GM19351 (cell line): ENCODE measurements around the gene HSPB8.

Source experiments
- ATAC-seq: cut with Tn5 transposase; IDR thresholded peaks from one replicate; pipeline ENCODE4 v1.9.1; 2021; ENCODE audit warnings: mild to moderate bottlenecking, moderate library complexity; ENCODE audit not compliant: unreplicated experiment

HSPB8 gene, protein sequence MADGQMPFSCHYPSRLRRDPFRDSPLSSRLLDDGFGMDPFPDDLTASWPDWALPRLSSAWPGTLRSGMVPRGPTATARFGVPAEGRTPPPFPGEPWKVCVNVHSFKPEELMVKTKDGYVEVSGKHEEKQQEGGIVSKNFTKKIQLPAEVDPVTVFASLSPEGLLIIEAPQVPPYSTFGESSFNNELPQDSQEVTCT

DNA sequence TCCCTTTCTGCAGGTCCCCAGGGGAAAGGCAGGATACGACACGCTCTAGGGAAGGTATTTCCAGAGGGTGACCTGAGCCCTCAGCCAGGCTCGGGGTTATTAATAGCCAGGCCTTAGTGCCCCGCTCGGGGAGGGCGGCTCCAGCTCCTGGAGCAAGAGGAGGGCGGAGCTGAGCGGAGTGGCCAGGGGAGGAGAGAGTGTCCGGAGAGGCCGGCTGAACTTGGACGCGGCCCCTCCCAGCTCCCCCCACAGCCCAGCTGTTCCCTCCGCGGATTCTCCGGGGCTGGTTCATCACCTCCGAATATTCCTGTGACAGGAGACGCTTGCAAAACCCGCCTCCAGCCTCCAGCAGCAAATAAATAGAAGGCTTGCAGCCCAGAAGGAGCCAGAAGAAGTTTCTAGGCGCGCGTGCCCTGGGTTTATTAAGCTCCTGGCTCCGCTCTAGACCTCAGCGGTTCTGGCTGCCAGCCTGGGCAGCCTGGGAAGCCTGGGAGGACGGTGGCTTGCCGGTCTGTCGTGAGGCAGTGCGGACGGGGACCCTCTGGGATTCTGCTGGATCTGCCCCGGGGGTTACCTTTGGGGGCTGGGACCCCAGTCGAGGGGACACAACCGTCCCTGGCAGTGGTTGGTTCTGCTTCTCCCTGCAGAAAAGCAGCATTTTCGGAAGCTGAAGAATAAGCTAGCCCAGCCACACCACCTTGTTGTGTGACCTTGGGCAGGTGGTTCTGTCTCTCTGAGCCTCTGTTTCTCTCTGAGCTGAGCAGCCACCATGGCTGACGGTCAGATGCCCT, at the start of gene HSPB8:
Gene HSPB8, plus strand, starts transcription at position 388 of the 791 bp plus-strand sequence. Its CDS starts 382 bp downstream, at position 770.
- no peak for ATAC-seq

DNA sequence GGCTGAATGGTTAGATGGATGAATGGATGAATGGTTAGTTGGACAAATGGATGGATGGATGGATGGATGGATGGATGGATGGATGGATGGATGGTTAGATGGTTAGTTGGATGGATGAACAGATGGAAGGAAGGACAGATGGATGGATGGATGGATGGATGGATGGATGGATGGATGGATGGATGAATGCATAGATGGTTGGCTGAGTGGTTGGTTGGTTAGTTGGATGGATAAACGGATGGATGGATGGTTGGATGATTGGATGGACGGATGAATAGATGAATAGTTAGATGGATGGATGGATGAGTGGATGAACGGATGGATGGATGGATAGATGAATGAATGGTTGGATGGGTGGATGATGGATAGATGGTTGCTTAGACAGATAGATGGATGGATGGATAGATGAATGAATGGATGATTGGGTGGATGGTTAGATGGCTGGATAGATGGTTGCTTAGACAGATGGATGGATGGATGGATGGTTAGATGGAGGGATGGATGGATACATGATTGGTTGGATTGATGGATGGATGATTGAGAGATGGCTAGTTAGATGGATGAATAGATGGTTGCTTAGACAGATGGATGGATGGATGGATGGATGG, 48.8 kb upstream of the HSPB8 start:
- no peak for ATAC-seq

DNA sequence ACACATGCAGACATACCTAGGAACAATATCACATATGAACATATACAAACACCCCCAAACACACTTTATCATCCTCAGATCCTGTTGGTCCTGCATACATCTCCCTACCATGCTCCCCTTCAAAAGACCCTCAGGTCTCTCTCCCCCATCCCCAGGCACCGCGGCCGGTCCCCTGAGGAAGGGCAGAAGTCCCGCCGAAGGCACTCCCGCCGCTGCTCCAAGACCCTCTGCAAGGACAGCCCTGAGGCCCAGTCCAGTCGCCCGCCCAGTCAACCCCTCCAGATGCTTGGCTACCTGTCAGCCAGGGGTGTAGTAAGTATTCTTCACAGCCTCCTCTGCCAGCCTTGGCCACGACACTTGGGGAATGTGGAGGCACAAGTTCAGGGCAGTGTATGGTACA, 48.2 kb upstream of the HSPB8 start:
- ATAC-seq = no peak

DNA sequence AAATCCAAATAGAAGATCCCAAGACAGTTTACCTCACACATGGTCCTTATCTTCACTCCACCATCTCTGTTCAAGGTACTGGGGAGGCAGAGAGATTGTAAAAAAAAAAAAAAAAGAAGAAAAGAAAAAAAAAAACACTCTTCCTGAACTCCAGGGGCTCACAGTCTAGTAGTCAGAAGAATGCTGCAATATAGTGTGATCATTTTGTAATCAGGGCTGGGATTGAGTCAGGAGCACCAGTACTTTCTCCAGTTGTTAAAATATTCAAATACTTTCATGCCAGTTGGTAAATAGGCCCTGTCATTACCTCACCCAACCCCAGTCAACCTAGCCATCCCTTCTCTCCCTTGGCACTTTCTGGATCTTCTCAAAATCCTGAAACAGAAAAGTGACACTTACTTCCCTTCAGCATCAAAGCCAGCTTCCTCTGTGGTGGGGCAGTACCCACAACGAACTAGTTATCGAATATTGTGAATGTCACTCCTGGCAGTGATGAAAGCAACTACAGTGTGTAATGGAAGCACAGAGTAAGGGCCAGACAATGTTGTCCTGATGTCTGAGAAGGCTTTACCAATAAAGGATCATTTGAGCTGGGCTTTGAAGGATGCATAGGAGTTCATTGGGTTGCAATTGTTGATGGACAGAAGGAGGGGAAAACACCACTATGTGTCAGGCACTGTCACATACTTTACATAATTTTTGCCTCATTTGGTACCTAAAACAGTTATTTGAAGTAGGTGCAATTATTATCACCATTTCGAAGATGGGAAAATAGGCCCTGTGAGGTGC, 44.3 kb upstream of the HSPB8 start:
- ATAC-seq = no peak

DNA sequence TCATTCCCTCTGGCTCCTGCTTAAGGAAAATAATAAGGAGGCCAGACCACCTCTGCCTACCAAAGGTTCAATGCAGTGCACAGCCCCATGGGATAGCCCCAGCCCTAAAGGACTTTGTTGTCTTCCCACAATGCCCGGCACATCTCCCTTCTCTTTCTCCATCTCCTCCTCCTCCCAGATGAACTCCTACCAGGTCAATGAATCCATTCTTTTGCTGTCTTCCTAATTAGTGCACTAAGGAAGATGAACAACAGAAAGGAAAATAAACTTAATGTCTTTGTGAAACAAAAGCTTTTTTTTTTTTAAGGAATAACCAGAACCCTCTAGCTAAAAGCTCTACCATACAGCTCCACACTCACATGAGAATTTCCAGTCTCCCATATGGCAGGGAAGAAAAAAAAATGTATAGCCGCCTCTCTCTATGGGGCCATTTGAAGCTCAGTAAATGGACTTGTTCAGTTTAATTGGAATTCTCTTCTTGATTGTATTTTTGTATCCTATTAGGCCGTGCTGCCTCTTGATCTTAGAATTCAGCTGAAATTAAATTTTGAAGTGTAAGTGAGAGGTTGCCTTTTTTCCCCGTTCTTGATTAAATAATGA, 41.8 kb upstream of the HSPB8 start:
- ATAC-seq = no peak

DNA sequence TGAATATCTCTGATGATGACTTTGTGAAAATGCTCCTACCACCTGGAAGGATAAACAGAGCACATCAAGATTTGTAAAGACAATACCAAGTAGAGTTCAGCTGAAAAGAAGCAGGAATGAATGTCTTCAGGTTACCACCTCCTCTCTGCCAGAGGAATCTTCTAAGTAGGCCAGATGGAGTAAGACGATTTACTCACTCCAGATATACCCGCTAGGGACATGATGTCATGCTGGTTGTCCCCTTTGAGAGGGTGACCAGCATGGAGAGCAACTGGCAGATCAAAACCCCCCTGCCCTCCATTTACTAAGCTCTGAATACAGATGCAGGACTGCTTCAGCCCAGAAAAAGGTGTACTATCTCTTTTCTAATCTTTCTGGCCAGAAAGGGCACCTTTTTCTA, 39.3 kb upstream of the HSPB8 start:
- ATAC-seq = no peak

DNA sequence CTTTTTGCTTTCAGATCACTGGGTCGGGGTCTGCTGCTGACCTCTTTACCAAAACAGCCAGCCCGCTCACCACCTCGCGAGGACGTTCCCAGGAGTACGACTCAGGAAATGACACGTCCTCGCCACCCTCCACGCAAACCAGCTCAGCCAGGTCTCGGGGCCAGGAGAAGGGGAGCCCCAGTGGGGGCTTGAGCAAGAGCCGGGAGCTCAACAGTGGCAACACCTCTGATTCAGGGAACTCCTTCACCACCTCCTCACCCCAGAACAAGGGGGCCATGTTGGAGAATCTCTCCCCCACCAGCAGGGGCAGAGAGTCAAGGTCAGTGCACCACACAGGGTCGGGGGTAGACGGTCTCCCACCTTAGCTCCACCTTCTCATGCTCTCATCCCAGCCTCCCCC, 33.4 kb upstream of the HSPB8 start:
- no peak for ATAC-seq

DNA sequence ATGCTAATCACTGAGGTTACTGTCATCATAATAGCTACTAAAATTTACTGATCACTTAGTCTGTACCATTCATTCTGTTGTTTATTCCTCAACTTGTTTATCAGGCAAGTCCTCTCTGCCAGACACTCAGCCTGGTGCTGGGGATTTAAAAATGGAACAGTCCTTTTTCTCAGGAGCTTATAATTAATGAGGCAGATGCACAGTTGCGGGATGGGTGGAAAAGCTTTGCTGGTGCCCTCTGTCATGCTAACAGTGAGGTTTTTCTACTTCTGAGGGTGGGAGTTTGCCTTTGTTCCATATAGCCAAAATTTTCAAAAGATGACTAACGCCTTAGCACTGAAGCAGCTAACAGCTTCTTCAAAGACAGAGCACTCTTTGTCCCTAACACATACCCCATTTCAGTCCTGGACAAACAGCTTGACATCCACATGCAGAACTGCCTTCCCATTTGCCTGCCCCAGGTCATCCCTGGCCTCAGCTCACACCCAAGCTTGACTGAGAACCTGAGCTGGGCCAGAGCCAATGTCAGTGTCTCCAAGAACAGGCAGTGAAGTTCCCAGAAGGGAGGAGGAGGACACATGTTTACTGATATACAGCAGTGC, 30.8 kb upstream of the HSPB8 start:
- ATAC-seq = no peak

DNA sequence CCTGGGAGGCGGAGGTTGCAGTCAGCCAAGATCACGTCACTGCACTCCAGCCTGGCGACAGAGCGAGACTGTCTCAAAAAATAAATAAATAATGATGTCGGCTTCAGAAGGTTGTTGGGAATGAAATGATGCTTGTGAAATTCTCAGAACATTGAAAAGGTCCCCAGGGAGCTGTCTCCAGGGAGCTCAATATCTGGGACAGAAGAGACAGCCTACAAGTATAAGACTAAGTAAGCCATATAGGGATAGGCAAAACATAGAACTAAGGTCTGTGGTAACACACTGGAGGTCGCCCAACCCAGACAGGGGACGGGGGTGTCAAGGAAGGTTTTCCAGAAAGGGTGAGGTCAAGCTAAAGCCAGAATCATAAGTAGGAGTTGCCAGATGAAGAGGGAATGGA, 29.5 kb upstream of the HSPB8 start:
- no peak for ATAC-seq

DNA sequence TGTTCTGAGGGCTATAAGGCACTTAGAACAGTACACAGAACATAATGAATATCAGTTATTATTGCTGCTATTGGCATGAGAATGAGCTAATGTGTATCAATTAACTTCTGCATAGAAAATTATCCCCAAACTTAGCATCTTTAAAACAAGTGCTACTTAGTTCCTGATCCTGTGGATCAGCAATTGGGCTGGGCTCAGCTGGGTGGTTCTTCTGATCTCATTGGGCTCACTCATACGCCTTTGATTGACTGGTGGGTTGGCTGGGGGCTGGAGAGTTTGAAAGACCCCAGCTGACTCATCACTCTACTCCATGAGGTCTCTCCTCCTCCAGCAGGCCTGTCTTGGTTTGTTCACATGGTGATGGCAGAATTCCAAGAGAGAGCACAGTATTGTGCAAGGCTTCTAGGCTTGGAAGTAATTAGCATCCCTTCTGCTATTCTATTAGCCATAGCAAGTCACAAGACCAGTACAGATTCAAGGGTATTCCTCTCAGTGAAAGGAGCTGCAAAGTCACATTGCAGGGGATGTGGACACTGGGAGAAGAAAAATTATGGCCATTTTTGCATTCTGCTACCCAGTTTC, 27.2 kb upstream of the HSPB8 start:
- ATAC-seq = no peak

DNA sequence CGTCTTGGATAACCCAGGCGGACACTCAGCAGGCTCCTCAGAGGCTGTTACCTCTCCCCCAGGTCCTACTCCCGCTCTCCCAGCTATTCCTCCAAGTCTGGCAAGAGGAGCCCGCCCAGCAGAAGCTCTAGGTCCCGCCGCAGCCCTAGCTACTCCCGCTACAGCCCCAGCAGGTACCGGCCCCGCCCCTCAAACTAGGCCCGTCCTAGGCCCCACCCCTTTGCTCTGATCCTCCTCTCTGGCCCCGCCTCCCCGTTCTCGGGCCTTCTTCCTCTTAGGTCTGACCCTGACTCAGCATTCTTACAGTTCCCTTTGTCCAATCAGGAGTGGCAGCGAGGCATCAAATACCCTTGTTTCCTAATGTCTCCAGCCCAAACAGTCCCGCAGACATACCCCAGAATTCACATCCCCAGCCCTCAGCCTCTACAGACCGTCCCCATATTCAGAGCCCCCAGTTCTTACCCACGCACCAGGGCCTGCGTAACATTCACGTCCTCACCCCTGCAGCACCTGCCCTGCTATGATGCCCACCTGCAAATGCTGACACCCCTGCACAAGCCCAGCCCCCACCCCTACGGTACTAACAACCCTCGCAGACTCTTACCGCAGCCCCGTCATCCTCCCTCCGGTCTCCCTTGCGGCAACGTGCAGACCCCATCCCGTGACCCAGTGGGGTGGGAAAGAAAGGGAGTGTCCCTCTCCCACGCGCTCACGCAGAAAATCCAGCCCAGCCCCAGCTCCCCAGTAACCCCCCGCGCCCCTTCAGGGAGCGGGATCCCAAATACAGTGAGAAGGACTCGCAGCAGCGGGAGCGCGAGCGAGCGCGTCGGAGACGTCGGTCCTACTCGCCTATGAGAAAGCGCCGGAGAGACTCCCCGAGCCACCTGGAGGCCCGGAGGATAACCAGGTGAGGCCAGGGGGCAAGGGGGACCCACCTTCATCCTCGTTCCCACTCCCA, 25.0 kb upstream of the HSPB8 start:
- ATAC-seq = no peak

DNA sequence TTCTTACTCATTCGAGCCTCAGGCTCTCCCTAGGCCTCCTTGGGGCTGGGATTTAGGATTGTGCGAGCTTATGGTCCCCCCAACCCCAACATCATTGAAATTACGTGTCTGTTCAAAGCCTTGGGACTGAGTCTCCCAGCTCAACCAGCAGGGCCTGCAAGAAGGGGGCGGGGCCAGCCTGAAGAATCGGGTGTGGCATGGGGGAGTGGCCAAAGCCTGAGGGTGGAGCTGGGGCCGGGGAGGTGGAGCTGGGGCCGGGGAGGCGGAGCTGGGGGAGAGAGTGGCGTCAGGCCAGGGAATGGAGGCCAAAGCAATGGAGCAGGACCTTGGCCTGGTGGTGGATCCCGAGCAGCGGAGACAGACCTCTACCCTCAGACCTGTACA, 24.3 kb upstream of the HSPB8 start:
- no peak for ATAC-seq

DNA sequence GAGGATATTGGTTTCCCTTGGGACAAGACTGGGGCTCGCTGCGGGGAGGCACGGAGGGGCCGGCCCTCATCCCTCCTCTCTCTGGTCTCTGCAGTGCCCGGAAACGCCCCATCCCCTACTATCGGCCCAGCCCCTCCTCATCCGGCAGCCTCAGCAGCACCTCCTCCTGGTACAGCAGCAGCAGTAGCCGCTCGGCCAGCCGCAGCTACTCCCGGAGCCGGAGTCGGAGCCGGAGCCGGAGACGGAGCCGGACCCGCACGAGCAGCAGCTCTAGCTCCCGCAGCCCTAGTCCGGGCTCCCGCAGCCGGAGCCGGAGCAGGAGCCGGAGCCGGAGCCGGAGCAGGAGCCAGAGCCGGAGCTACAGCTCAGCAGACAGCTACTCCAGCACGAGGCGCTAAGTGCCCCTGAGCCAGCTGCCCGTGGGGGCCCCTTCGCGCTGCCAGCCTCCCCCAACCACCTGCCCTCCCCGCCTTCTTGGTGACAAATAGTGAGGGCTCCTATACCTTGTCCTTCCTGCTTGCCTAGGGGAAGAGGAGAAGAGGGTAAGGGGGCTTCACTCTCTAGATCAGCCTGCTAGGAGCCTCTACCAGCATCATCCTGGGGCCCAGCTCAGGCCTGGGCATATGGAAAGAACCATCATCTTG, 22.2 kb upstream of the HSPB8 start:
- ATAC-seq = no peak

DNA sequence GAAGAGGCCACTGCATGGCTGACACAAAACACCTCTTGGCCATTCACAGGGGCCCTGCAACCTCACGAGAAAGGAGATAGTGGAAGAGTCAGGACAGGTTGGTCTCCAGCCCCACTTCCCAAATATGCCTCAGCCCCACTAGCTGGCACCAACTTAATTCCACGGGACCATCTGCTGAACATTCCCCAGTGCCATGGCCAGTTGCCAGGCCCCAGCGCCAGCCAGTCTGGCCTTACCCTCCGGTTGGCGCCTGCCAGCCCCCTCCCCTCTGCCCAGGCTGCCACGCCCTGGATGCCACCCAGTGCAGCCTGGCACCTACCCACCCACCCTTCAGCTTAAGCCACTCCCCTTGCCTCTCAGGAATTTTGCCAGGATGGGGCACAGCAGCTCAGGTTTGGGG, 21.2 kb upstream of the HSPB8 start:
- no peak for ATAC-seq

DNA sequence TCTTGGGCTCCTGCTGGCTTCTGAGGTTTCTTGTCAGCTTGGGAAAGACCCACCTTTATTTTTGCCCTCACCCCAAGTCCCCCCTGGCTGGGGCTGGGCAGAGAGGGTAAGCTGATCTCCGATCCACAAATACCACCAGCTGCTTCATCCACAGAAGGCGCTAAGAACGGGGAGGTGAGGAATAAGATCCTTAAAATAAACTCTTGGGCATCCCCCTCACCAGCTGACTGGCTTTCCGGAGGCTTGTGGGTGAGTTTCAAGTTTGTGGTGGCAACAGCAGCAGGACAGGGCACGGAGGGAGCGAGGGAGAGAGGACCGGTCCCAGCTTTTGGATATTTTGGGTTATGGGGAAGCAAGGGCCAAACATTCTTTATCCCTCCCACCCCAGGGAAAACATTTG, 20.8 kb upstream of the HSPB8 start:
- no peak for ATAC-seq

DNA sequence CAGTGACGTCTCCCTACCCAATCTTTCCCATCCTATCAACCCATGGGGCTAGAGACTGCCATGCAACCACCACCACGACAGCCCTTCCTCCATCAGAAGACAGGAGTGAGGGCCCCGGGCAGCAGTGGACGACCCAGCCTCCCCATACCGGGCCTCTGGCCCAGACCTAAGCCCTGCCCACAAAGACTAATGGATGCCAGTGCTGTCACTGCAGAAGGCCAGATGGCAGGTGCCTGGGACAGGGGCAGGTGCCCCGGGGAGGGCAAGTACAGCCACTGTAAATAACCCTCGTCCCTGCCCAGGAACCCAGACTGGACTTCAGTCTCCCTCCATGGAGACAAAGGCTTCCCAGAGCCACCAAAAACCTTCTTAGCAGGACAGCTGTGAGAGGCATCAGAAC, 20.3 kb upstream of the HSPB8 start:
- no peak for ATAC-seq

DNA sequence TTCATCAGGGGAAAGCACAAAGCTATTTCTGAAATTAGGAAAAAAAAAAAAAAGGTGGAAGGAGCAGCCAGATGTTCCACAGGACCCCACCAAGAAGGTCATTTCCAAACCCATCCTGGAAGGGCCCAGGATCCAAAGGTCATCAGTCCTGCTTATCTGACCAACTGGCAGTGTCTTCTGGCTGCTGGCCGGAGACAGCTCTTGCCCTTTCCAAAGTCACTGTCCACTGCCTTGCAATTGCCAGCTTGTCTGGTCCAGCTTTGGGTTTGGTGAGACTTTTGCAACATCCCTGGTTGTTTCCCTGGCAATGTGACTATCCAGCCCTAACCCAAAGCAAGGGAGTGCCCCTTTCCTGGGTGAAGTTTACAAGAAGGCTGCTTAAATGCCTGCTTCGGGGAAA, 18.9 kb upstream of the HSPB8 start:
- no peak for ATAC-seq

DNA sequence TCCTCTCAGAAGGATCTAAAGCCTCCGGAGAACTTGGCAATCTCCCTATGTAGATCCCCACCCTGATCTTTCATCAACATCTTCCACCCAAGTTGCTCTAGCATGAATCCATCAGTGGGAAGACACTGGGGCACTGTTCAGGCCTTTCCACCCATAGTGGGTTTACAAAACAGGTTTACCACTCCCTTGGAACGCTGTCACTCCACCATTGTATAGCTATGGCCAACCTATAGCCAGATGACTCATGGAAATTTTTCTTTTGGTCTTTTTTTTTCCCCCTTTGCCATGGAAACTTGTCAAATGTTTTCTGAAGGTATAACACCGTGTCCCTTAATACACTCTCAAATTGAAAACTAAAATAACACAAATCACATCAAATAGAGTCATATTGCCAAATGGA, 10.8 kb upstream of the HSPB8 start:
- no peak for ATAC-seq

DNA sequence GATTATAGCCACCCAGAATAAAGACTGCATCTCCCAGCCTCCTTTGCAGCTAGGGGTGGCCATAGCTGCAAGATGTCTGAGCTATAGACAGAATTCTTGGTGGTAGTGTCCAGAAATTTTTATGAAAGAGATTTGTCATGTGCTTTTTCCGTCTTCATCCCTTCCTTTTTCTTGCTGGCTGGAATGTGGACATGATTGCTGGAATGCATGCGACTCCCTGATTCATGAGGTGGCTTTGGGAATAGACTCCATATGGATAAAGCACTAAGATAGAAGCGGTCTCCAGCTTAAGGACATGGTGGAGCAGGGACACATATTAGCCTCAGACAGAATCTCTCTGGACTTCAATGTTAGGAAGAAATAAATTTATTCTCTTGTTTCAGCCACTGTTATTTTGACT, 10.0 kb upstream of the HSPB8 start:
- no peak for ATAC-seq
